H1 (cell line): ENCODE data around the gene ZNF521. TPM values are rescaled to one million over a fixed set of nuclear protein-coding genes. Genes with fewer than 3 reads are reported as not detected.

Experiments
- CTCF ChIA-PET: fragments of 300-600 bp; sonication (Branson Sonifier 250); formaldehyde crosslinking; loops from one replicate; lab custom pipeline; 2021; ENCODE audit not compliant: partially characterized antibody; lab: Charles Lee
- POLR2A ChIA-PET: fragments of 300-600 bp; sonication (Branson Sonifier 250); formaldehyde crosslinking; loops from one replicate; lab custom pipeline; 2021; ENCODE audit warnings: inconsistent platforms; ENCODE audit not compliant: partially characterized antibody; lab: Charles Lee
- DNase-seq, 2 experiments: peaks; one replicate each; pipeline versions ENCODE4 v3.0.0 to v3.0.0-alpha.2; 2010 to 2022; ENCODE audit warnings: low spot score in 2 of 2, low read depth in 1 of 2, mixed read lengths in 1 of 2
- FAIRE-seq: peaks from 2 replicates; lab custom pipeline; 2011; peaks lifted over from hg19 to GRCh38; lab: Jason Lieb, UNC
- H2AFZ ChIP-seq: 2 replicates; pipeline ENCODE4 v1.8.1; 2012; ENCODE audit warnings: low read length, inconsistent platforms
- H2AK5ac ChIP-seq: 2 replicates; pipeline ENCODE4 v1.6.1; 2013; ENCODE audit warnings: low read depth, low read length
- H2BK120ac ChIP-seq: replicated peaks from 2 replicates; pipeline ENCODE3; 2013; ENCODE audit warnings: low read depth, low read length, inconsistent platforms
- H2BK12ac ChIP-seq: 2 replicates; pipeline ENCODE4 v1.6.1; 2013; ENCODE audit warnings: low read depth, low read length
- H2BK15ac ChIP-seq: 2 replicates; pipeline ENCODE4 v1.6.1; 2013; ENCODE audit warnings: low read length
- H2BK20ac ChIP-seq: 2 replicates; pipeline ENCODE4 v1.6.1; 2013; ENCODE audit warnings: low read length
- H2BK5ac ChIP-seq: 2 replicates; pipeline ENCODE4 v1.6.1; 2013; ENCODE audit warnings: low read depth, low read length
- H3K14ac ChIP-seq: 2 replicates; pipeline ENCODE4 v1.6.1; 2013; ENCODE audit warnings: inconsistent platforms; ENCODE audit not compliant: insufficient read length
- H3K18ac ChIP-seq: 2 replicates; pipeline ENCODE4 v1.6.1; 2013; ENCODE audit warnings: low read length; ENCODE audit errors: extremely low read depth
- H3K23ac ChIP-seq: 2 replicates; pipeline ENCODE4 v1.6.1; 2013; ENCODE audit warnings: inconsistent platforms; ENCODE audit not compliant: insufficient read length
- H3K23me2 ChIP-seq: 2 replicates; pipeline ENCODE4 v1.6.1; 2013; ENCODE audit warnings: low read depth, low read length
- H3K27ac ChIP-seq: 2 replicates; pipeline ENCODE4 v1.6.1; 2011; ENCODE audit warnings: low read depth, low read length, inconsistent platforms
- H3K27me3 ChIP-seq, 4 experiments: replicated peaks in 1 of 4; 1 replicate in 1 of 4; 2 replicates in 3 of 4; pipeline versions ENCODE4 v1.6.1 to v1.8.1; 2011 to 2013; ENCODE audit warnings: low read length in 3 of 4, mild to moderate bottlenecking in 3 of 4, inconsistent platforms in 2 of 4, mixed read lengths in 2 of 4, moderate library complexity in 1 of 4; ENCODE audit not compliant: control insufficient read depth in 3 of 4, insufficient read depth in 3 of 4; ENCODE audit errors: extremely low read depth in 1 of 4
- H3K36me3 ChIP-seq, 4 experiments: 2 replicates each; pipeline versions ENCODE4 v1.6.1 to v1.8.1; 2011 to 2013; ENCODE audit warnings: mild to moderate bottlenecking in 4 of 4, low read length in 3 of 4, moderate library complexity in 2 of 4, control low read depth in 1 of 4, inconsistent platforms in 1 of 4; ENCODE audit not compliant: insufficient read depth in 4 of 4, control insufficient read depth in 2 of 4
- H3K4ac ChIP-seq: replicated peaks from 2 replicates; pipeline ENCODE3; 2013; ENCODE audit warnings: low read length, low read depth, mixed read lengths, inconsistent platforms; ENCODE audit not compliant: insufficient read length
- H3K4me1 ChIP-seq, 4 experiments: replicated peaks in 1 of 4; 1 replicate in 1 of 4; 2 replicates in 3 of 4; pipeline versions ENCODE4 v1.6.1 to v1.8.1; 2011 to 2013; ENCODE audit warnings: low read length in 3 of 4, inconsistent platforms in 2 of 4, mixed read lengths in 1 of 4; ENCODE audit not compliant: insufficient read depth in 4 of 4, control insufficient read depth in 3 of 4
- H3K4me2 ChIP-seq, 2 experiments: 2 replicates each; pipeline versions ENCODE4 v1.6.1 to v1.8.1; 2011 to 2013; ENCODE audit warnings: low read depth in 2 of 2, low read length in 2 of 2, control low read depth in 1 of 2, inconsistent platforms in 1 of 2, mild to moderate bottlenecking in 1 of 2; ENCODE audit not compliant: insufficient read depth in 1 of 2
- H3K4me3 ChIP-seq, 4 experiments: fragments of 200-600, 300-600 bp in 1 of 4; sonication (generic), shearing (Covaris generic), sonication (Bioruptor Twin) in 1 of 4; 2 replicates each; pipeline versions ENCODE4 v1.5.1 to v1.8.1; 2011 to 2016; ENCODE audit warnings: low read length in 4 of 4, low read depth in 3 of 4, control low read depth in 2 of 4, inconsistent platforms in 2 of 4, mild to moderate bottlenecking in 2 of 4, mixed read lengths in 1 of 4, moderate library complexity in 1 of 4; ENCODE audit not compliant: insufficient read depth in 2 of 4; ENCODE audit errors: extremely low read depth in 1 of 4
- H3K56ac ChIP-seq: replicated peaks from 2 replicates; pipeline ENCODE3; 2013; ENCODE audit warnings: low read depth, mild to moderate bottlenecking, mixed read lengths, low read length, inconsistent platforms; ENCODE audit not compliant: insufficient read length
- H3K79me1 ChIP-seq: 2 replicates; pipeline ENCODE4 v1.6.1; 2013; ENCODE audit warnings: low read depth, low read length, control low read depth
- H3K79me2 ChIP-seq, 2 experiments: 2 replicates each; pipeline versions ENCODE4 v1.6.1 to v1.8.1; 2012 to 2013; ENCODE audit warnings: low read length in 2 of 2, mild to moderate bottlenecking in 2 of 2, inconsistent platforms in 1 of 2; ENCODE audit not compliant: insufficient read depth in 2 of 2, control insufficient read depth in 1 of 2
- H3K9ac ChIP-seq, 4 experiments: replicated peaks in 1 of 4; 1 replicate in 1 of 4; 2 replicates in 3 of 4; pipeline versions ENCODE4 v1.6.1 to v1.8.1; 2011 to 2013; ENCODE audit warnings: low read depth in 3 of 4, low read length in 3 of 4, control low read depth in 2 of 4, mild to moderate bottlenecking in 2 of 4, moderate library complexity in 2 of 4, inconsistent platforms in 1 of 4; ENCODE audit errors: extremely low read depth in 1 of 4
- H3K9me3 ChIP-seq, 2 experiments: 2 replicates each; pipeline versions ENCODE4 v1.6.1 to v1.8.1; 2012 to 2013; ENCODE audit warnings: mild to moderate bottlenecking in 2 of 2, moderate library complexity in 2 of 2, control low read depth in 1 of 2, inconsistent platforms in 1 of 2, low read depth in 1 of 2, low read length in 1 of 2, mixed read lengths in 1 of 2; ENCODE audit not compliant: insufficient read depth in 2 of 2
- H4K20me1 ChIP-seq, 2 experiments: replicated peaks in 1 of 2; 2 replicates each; pipeline versions ENCODE3 to v1.8.1; 2011 to 2013; ENCODE audit warnings: inconsistent platforms in 2 of 2, low read length in 2 of 2, mild to moderate bottlenecking in 1 of 2; ENCODE audit not compliant: insufficient read depth in 2 of 2, control insufficient read depth in 1 of 2
- H4K5ac ChIP-seq: 2 replicates; pipeline ENCODE4 v1.6.1; 2013; ENCODE audit warnings: low read length, low read depth, mixed read lengths, inconsistent platforms; ENCODE audit not compliant: insufficient read length
- H4K8ac ChIP-seq: 2 replicates; pipeline ENCODE4 v1.8.0; 2013; ENCODE audit warnings: mild to moderate bottlenecking, moderate library complexity, low read length, inconsistent platforms; ENCODE audit not compliant: insufficient read depth; ENCODE audit errors: extremely low read depth
- H4K91ac ChIP-seq: replicated peaks from 2 replicates; pipeline ENCODE3; 2013; ENCODE audit warnings: low read length, mixed read lengths, inconsistent platforms; ENCODE audit not compliant: insufficient read length
- BACH1 ChIP-seq: IDR thresholded peaks from 2 replicates; pipeline ENCODE4 v1.6.1; 2012; ENCODE audit warnings: low read length, improper control_type of control experiment
- GABPA ChIP-seq: IDR thresholded peaks from 2 replicates; pipeline ENCODE4 v1.6.1; 2011; ENCODE audit warnings: mild to moderate bottlenecking, low read length, moderate library complexity, borderline replicate concordance; ENCODE audit not compliant: insufficient read depth
- HDAC2 ChIP-seq, 2 experiments: fragments of 300-600 bp in 1 of 2; sonication (generic) in 1 of 2; IDR thresholded peaks; 2 replicates each; pipeline ENCODE4 v1.6.1; 2011 to 2012; ENCODE audit warnings: low read depth in 2 of 2, low read length in 2 of 2, mild to moderate bottlenecking in 2 of 2, moderate library complexity in 2 of 2, borderline replicate concordance in 1 of 2, inconsistent platforms in 1 of 2
- JUN ChIP-seq: IDR thresholded peaks from 2 replicates; pipeline ENCODE4 v1.6.1; 2011; ENCODE audit warnings: low read depth, mild to moderate bottlenecking, improper control_type of control experiment, low read length
- MAFK ChIP-seq: IDR thresholded peaks from 2 replicates; pipeline ENCODE4 v1.6.1; 2012; ENCODE audit warnings: low read depth, mild to moderate bottlenecking, improper control_type of control experiment, low read length
- RAD21 ChIP-seq, 2 experiments: IDR thresholded peaks in 1 of 2; conservative IDR thresholded peaks in 1 of 2; 2 replicates each; pipeline ENCODE4 v1.6.1; 2011; ENCODE audit warnings: low read depth in 2 of 2, low read length in 2 of 2, improper control_type of control experiment in 1 of 2, inconsistent platforms in 1 of 2, mild to moderate bottlenecking in 1 of 2, moderate library complexity in 1 of 2
- SRF ChIP-seq: IDR thresholded peaks from 2 replicates; pipeline ENCODE4 v1.6.1; 2011; ENCODE audit warnings: mild to moderate bottlenecking, low read depth, low read length, moderate library complexity
- WGBS, 2 experiments: shearing (Covaris generic) in 1 of 2; methylation state at CpG; one replicate each; pipeline versions ENCODE4 v1.1.6 to v1.1.7; 2013 to 2015; ENCODE audit warnings: low lambda C conversion rate in 2 of 2, mixed read lengths in 2 of 2, inconsistent platforms in 1 of 2, low coverage in 1 of 2, missing lambda C conversion rate in 1 of 2; ENCODE audit not compliant: insufficient replicate concordance in 2 of 2, insufficient coverage in 1 of 2, insufficient read length in 1 of 2; ENCODE audit errors: extremely low coverage in 1 of 2, missing lambda C conversion rate in 1 of 2; 5-methylcytosine and 5-hydroxymethylcytosine counted together
- polyA plus RNA-seq, 7 experiments: library from polyadenylated mRNA; depleted of rRNA in 3 of 7; stranded (reverse) in 5 of 7; unstranded in 2 of 7; fragments of >200 nt in 5 of 7; fragments of 200-250 nt in 2 of 7; gene quantifications; 1 replicate in 5 of 7; 2 replicates in 1 of 7; 4 replicates in 1 of 7; pipeline versions ENCODE4 v1.2.1 to v1.2.3, GENCODE V29; 2011 to 2013; ENCODE audit warnings: missing spikeins in 2 of 7, mixed read lengths in 2 of 7
- total RNA-seq: library from RNA; stranded (reverse); fragmentation: NEBNext Ultra II Directional; extraction: Animal tissue kit (Norgen Biotek cat#: 25700); gene quantifications from 2 replicates; pipeline ENCODE4 v1.2.1, GENCODE V29; 2021
- TF ChIP-seq, protein P1 (sequence below), 3 experiments: IDR thresholded peaks; 1 replicate in 2 of 3; 2 replicates in 1 of 3; pipeline versions ENCODE4 v1.5.1 to v1.6.1; 2011; ENCODE audit warnings: low read length in 3 of 3, mild to moderate bottlenecking in 3 of 3, inconsistent platforms in 2 of 3, low read depth in 1 of 3, moderate library complexity in 1 of 3; ENCODE audit not compliant: insufficient read depth in 1 of 3; ENCODE audit errors: control extremely low read depth in 1 of 3
- TF ChIP-seq, protein P2 (sequence below): IDR thresholded peaks from 2 replicates; pipeline ENCODE4 v1.6.1; 2012; ENCODE audit warnings: inconsistent platforms

The ZNF521 gene
- total and polyA plus RNA-seq, 2 of the 8 experiments (the other 6 are each of a cell fraction or from before 2014, with no cell fraction given), result 9.5 to 15.8 TPM

DNA sequence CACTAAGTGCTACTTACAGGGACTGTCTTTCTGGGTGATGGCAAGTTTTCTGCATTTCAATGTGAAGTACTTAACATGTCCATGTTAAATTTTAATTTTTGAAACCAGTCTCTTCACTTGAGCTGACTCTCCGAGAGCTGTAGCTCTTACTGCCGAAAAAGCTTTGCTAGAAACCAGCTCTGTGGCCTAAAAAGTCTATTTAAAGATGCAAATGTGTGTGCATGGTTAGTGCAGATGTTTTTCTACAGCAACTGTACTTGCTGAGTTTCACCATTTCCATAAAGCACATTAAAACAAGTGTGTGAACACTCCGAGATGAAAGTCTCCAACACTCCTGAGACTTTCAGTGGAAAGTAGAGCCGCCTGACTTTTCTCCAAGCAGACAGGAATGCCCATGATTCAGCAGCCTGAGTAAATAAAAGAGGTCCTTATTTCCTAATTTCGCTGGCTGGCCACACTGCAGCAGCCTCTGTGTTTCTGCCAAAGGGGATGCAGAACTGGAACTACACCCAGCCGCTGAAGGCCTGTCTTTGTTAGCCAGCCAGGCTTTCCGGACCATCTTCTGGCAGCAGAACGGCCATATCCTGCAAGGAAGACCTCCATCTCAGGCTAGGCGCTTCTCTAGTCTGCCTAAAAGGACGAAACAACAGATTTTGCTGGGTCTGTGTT, 121.2 kb downstream of the ZNF521 start:
- no peak overlapping the region for H3K27ac ChIP-seq
- H3K4me2 ChIP-seq, result no peak overlapping the region
- no peak overlapping the region for H3K14ac ChIP-seq
- no peak overlapping the region for H2BK12ac ChIP-seq
- CTCF ChIA-PET, result interaction anchor here (0.8 to 1.2 kb wide), 2 partner anchors 27 to 79 kb away, joined by 3 to 4 read pairs; no protein-coding TSS in a partner anchor
- H3K9ac ChIP-seq, result no peak overlapping the region
- no peaks in the 10 kb centered on the region for H3K27me3 ChIP-seq
- no peak overlapping the region for H2BK15ac ChIP-seq
- no peak overlapping the region for H3K23ac ChIP-seq
- no peaks in the 10 kb centered on the region for H3K79me1 ChIP-seq
- no peaks in the 10 kb centered on the region for H3K79me2 ChIP-seq
- H3K18ac ChIP-seq, result no peak overlapping the region
- no peak overlapping the region for H2BK20ac ChIP-seq
- DNase-seq (no peak), FAIRE-seq (no peak)
- no peak overlapping the region for H2BK120ac ChIP-seq
- H3K36me3 ChIP-seq, result peaks cover 0 to 15% (median 5%) of the 10 kb centered on the region in 4 experiments; a peak in 4 of 8 replicates
- H2BK5ac ChIP-seq, result no peak overlapping the region
- no peaks in the 10 kb centered on the region for H3K9me3 ChIP-seq
- POLR2A ChIA-PET, result no interaction called here
- peaks cover 0 to 3% of the 10 kb centered on the region in 2 experiments for H4K20me1 ChIP-seq
- H4K8ac ChIP-seq, result no peak overlapping the region
- WGBS, 2 experiments, result 91% methylated on average over 10 of the region's 10 CpGs; no CpG with 5 or more reads in 1 of the 2 experiments
- peaks cover 0 to 6% (median 2%) of the 10 kb centered on the region in 4 experiments; a peak in 3 of 7 replicates for H3K4me1 ChIP-seq
- no peak overlapping the region for H3K56ac ChIP-seq
- H3K4me3 ChIP-seq, result no peak overlapping the region
- no peak overlapping the region for H3K4ac ChIP-seq
- no peak overlapping the region for H4K5ac ChIP-seq
- H2AK5ac ChIP-seq, result no peak overlapping the region
- no peak overlapping the region for H2AFZ ChIP-seq
- H4K91ac ChIP-seq, result no peak overlapping the region
- H3K23me2 ChIP-seq, result no peaks in the 10 kb centered on the region
- TF ChIP-seq RAD21 (IDR thresholded peaks at IDR 0.05 in 1 of 2, conservative IDR thresholded peaks at IDR 0.05 in 1 of 2; ENCODE audit: low read depth in 2 of 2, low read length in 2 of 2), result no peak
- TF ChIP-seq, protein P1, sequence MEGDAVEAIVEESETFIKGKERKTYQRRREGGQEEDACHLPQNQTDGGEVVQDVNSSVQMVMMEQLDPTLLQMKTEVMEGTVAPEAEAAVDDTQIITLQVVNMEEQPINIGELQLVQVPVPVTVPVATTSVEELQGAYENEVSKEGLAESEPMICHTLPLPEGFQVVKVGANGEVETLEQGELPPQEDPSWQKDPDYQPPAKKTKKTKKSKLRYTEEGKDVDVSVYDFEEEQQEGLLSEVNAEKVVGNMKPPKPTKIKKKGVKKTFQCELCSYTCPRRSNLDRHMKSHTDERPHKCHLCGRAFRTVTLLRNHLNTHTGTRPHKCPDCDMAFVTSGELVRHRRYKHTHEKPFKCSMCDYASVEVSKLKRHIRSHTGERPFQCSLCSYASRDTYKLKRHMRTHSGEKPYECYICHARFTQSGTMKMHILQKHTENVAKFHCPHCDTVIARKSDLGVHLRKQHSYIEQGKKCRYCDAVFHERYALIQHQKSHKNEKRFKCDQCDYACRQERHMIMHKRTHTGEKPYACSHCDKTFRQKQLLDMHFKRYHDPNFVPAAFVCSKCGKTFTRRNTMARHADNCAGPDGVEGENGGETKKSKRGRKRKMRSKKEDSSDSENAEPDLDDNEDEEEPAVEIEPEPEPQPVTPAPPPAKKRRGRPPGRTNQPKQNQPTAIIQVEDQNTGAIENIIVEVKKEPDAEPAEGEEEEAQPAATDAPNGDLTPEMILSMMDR (IDR thresholded peaks at IDR 0.05; ENCODE audit: control extremely low read depth in 1 of 3, insufficient read depth in 1 of 3, low read depth in 1 of 3, low read length in 3 of 3), result no peak
- TF ChIP-seq SRF, result no peak
- TF ChIP-seq, protein P2, sequence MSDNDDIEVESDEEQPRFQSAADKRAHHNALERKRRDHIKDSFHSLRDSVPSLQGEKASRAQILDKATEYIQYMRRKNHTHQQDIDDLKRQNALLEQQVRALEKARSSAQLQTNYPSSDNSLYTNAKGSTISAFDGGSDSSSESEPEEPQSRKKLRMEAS, result no peak
- TF ChIP-seq GABPA, result no peak
- TF ChIP-seq JUN, result no peak
- TF ChIP-seq BACH1, result no peak
- TF ChIP-seq HDAC2 (IDR thresholded peaks at IDR 0.05; ENCODE audit: borderline replicate concordance in 1 of 2, low read depth in 2 of 2, low read length in 2 of 2), result no peak
- no peak for TF ChIP-seq MAFK
